GM12864 (cell line): Measurements from ENCODE around the gene SV2C.
A peak's percentile ranks its signal among the peaks of the same experiment; 100 is the strongest.
"Not testable (repeated sequence)": the region's sequence is repeated elsewhere in the genome, so short reads cannot be mapped to it uniquely, and the experiment has no call there.

Source experiments
- DNase-seq: peaks from one replicate; pipeline ENCODE4 v3.0.0-alpha.2; 2011; ENCODE audit warnings: low read depth
- H3K4me3 ChIP-seq: 2 replicates; pipeline ENCODE4 v1.5.1; 2011; ENCODE audit warnings: mild to moderate bottlenecking, low read depth, low read length, control low read depth
- TF ChIP-seq, protein P1 (sequence below): IDR thresholded peaks from 2 replicates; pipeline ENCODE4 v1.5.1; 2011; ENCODE audit warnings: low read depth, mild to moderate bottlenecking, moderate library complexity, low read length, control low read depth, inconsistent platforms; ENCODE audit errors: missing control alignments

The SV2C gene

DNA sequence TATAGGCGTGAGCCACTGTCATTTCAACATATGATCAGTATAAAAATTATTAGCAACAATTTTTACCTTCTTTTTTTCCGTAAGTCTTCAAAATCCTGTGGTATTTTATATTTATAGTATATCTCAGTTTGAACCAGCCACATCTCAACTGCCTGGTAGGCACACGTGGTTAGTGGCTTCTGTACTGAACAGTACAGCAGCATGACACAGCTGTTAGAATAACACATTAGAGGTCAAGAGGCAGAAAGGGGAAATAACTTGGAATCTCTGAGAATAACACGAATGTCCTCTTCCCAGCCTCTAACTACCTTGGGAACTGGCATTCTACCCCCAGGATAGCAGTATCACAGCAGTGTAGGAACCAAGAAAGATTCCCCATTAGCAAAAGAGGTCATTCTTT is 211.4 kb downstream of the SV2C start:
- H3K4me3 ChIP-seq = no peak overlapping the region
- DNase-seq = no peak
- TF ChIP-seq, protein P1, sequence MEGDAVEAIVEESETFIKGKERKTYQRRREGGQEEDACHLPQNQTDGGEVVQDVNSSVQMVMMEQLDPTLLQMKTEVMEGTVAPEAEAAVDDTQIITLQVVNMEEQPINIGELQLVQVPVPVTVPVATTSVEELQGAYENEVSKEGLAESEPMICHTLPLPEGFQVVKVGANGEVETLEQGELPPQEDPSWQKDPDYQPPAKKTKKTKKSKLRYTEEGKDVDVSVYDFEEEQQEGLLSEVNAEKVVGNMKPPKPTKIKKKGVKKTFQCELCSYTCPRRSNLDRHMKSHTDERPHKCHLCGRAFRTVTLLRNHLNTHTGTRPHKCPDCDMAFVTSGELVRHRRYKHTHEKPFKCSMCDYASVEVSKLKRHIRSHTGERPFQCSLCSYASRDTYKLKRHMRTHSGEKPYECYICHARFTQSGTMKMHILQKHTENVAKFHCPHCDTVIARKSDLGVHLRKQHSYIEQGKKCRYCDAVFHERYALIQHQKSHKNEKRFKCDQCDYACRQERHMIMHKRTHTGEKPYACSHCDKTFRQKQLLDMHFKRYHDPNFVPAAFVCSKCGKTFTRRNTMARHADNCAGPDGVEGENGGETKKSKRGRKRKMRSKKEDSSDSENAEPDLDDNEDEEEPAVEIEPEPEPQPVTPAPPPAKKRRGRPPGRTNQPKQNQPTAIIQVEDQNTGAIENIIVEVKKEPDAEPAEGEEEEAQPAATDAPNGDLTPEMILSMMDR = no peak

DNA sequence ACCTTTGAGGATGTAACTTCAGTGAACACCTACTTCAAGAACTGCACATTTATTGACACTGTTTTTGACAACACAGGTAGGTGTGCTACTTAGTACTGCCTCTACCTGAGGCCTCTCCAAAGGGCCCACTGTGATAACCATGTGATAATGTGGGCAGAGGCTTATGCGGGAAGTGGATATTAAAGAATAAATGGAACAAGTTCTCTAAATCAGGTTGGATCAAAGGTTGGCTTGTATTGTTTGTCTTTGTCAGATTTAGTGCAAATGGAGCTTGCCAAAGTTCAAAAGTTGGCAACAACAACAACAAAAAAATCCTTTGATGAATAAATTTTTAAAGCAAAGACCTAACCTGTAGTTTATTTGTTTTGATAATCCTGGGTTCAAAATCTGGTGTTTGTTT is 215.7 kb downstream of the SV2C start:
- no peak overlapping the region for H3K4me3 ChIP-seq
- TF ChIP-seq, protein P1 = no peak
- DNase-seq = no peak

DNA sequence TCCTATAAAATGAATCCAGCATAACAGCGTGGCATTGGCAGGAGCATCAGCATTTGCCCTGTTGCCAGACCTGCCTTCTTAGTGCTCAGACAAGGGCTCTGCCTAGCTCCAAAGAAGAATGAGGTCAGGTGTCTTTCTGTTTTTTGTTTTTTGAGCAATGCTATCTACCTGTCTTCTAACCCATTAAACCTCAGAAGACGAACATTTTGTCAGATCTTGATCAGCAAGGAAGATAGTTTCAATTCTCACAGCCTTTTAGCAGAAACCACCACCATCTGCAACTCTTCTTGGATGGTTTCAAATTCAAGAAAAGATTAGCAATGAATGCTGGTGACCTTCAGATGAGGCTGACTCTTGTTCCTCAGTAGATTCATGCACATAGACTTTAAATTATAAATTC is 216.4 kb downstream of the SV2C start:
- H3K4me3 ChIP-seq = no peak overlapping the region
- TF ChIP-seq, protein P1 = no peak
- peak; percentile 21 for DNase-seq

DNA sequence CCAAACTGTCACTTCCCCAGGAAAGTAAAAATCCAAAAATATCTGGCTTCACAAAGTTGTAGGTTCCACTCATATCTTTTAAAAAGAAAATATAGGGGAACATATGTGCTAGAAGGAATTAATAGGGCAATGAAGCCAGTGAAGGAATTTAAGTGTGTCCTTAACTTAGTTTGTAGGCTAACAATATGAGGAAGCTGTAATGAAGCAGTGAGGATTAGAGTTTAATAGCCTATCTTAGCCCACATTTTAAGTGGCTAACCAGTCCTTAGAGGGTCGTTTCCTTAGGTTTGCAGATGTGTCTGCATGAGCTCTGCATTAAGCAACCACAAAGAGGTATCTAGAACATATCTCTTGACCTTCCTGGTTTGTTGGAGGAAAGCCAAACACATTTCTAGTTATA is 218.7 kb downstream of the SV2C start:
- DNase-seq, H3K4me3 ChIP-seq: not testable (repeated sequence)

DNA sequence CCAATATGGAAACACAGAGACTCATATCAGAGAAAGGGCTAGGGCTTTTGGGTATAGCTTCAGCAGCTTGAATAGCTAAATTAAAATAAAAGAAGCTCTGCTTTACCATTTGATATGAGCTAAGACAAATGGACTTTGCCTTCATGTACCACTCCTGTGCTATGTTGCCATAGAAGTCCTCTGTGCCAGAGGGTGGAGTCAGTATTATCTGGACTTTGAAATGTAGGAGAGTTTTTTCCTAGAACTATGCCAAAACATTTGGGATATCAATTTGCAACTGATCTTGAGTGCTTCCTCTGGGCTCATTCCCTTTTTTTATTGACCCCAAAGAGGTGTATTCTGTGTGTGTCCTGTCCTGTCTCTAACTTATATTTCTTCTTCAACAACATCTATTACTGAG is 219.5 kb downstream of the SV2C start:
- not testable (repeated sequence) for DNase-seq, H3K4me3 ChIP-seq

DNA sequence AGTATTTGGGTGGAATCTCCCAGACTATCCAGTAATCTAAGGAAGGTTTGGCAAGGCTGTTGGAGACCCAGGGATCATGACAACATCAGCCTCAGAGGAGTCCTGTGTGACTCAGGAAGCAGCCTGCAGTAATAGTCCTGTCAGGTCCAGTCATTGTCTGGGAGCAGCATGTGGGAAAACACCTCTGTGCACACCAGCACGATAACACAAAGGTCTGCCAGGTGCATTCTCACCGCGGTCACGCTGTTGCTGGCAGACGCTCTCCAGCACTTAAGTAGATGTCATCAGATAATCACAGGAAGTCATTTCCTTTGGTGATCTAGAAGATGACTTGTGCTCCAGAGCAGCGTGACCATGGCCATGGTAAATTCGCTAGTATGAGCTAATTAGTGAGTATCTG is 220.7 kb downstream of the SV2C start:
- no peak overlapping the region for H3K4me3 ChIP-seq
- TF ChIP-seq, protein P1 = no peak
- DNase-seq = peak; percentile 24

DNA sequence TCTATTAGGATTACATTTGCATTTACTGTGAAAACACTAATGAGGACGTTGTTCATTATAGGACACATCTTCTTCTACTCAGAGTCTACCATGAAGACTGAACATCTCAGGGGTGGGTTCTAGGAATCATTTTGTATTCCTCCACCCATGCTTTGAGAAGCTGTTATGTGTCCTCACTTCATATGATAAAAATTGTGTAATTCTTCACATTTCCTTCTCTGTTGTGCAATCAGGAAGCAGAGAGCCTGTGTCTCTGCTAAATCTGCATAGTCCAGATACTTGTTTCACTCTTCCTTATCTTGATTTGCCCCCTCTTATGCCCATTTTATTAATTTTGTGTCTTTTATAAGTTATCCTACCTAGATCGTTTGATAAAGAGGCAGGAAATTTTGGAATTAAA is 222.1 kb downstream of the SV2C start:
- DNase-seq = no peak

DNA sequence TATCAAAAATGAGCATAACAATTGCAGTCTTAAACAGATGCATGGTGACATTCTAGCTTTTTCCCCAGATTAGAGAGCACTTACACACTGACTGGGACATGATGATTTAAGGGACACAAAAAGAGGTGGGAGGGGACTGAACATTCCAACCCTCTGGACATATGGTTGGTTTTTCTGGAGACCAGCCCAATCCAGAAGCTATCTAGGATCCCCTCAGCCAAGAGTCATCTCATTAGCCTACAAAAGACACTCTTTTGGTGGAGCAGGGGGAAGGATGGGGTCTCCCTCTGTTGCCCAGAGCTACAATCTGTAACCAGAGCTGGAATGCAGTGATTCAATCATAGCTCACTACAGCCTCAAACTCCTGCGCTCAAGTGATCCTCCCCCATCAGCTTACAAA is 222.6 kb downstream of the SV2C start:
- DNase-seq = no peak
- H3K4me3 ChIP-seq = no peak overlapping the region
- TF ChIP-seq, protein P1 = no peak

More for the DNA sequence above, 222.1 kb downstream of the SV2C start:
- H3K4me3 ChIP-seq = no peak overlapping the region
- TF ChIP-seq, protein P1 = no peak
